IMR-90 (cell line): ENCODE measurements around the gene CERK. TPM values are rescaled to one million over a fixed set of nuclear protein-coding genes. Genes with fewer than 3 reads are reported as not detected.

Source experiments
- ATAC-seq: fragments of 200-7000 bp; cut with Tn5 transposase; 2 replicates; pipeline ENCODE4 v1.9.1; 2020; ENCODE audit warnings: low read depth, mild to moderate bottlenecking, moderate library complexity
- BruUV-seq: library from RNA; stranded (reverse); fragments of 400-500 nt; replicated peaks from 2 replicates; lab custom pipeline; 2021; lab: Mats Ljungman, UMichigan
- CTCF ChIA-PET: fragments of 300-600 bp; formaldehyde crosslinking; extraction: SDS; loops from one replicate; lab custom pipeline; 2021; ENCODE audit warnings: antibody characterized with exemption; lab: Yijun Ruan, JAX
- POLR2A ChIA-PET: fragments of 300-600 bp; sonication (Branson Sonifier 250); formaldehyde crosslinking; loops from one replicate; lab custom pipeline; 2022; ENCODE audit warnings: antibody characterized with exemption; ENCODE audit not compliant: unreplicated experiment; lab: Charles Lee
- DNase-seq: peaks from one replicate; pipeline ENCODE4 v3.0.0; 2013
- H2AFZ ChIP-seq: replicated peaks from 2 replicates; pipeline ENCODE3; 2013; ENCODE audit warnings: low read length, mild to moderate bottlenecking; ENCODE audit not compliant: poor library complexity
- H2AK5ac ChIP-seq: 2 replicates; pipeline ENCODE4 v1.6.1; 2013; ENCODE audit warnings: low read depth, low read length, inconsistent platforms
- H2AK9ac ChIP-seq: replicated peaks from 2 replicates; pipeline ENCODE3; 2013; ENCODE audit warnings: mild to moderate bottlenecking, low read depth, low read length, moderate library complexity; ENCODE audit not compliant: poor library complexity
- H2BK120ac ChIP-seq: 2 replicates; pipeline ENCODE4 v1.6.1; 2013; ENCODE audit warnings: low read depth, low read length, inconsistent platforms
- H2BK15ac ChIP-seq: 3 replicates; pipeline ENCODE4 v1.6.1; 2013; ENCODE audit warnings: low read depth, low read length, inconsistent platforms
- H2BK20ac ChIP-seq: 2 replicates; pipeline ENCODE4 v1.6.1; 2013; ENCODE audit warnings: low read depth, mild to moderate bottlenecking, inconsistent platforms, low read length, moderate library complexity
- H2BK5ac ChIP-seq: 2 replicates; pipeline ENCODE4 v1.6.1; 2013; ENCODE audit warnings: mild to moderate bottlenecking, low read depth, low read length, inconsistent platforms; ENCODE audit not compliant: poor library complexity, severe bottlenecking
- H3K14ac ChIP-seq: replicated peaks from 2 replicates; pipeline ENCODE4 v1.6.1; 2013; ENCODE audit warnings: low read depth, low read length, inconsistent platforms
- H3K18ac ChIP-seq: 2 replicates; pipeline ENCODE4 v1.6.1; 2013; ENCODE audit warnings: low read depth, low read length, control low read depth
- H3K23ac ChIP-seq: 2 replicates; pipeline ENCODE4 v1.6.1; 2013; ENCODE audit warnings: low read depth, low read length, inconsistent platforms
- H3K27ac ChIP-seq: 2 replicates; pipeline ENCODE4 v1.5.1; 2013; ENCODE audit warnings: mild to moderate bottlenecking, control low read depth, low read length; ENCODE audit not compliant: insufficient read depth
- H3K27me3 ChIP-seq: 2 replicates; pipeline ENCODE4 v1.6.1; 2013; ENCODE audit warnings: low read length; ENCODE audit not compliant: control insufficient read depth, insufficient read depth
- H3K36me3 ChIP-seq: 2 replicates; pipeline ENCODE4 v1.6.1; 2013; ENCODE audit warnings: low read length, mixed read lengths; ENCODE audit not compliant: control insufficient read depth, insufficient read depth
- H3K4ac ChIP-seq: 2 replicates; pipeline ENCODE4 v1.6.1; 2013; ENCODE audit warnings: low read depth, low read length, inconsistent platforms
- H3K4me1 ChIP-seq: 2 replicates; pipeline ENCODE4 v1.6.1; 2013; ENCODE audit warnings: low read length, mixed read lengths; ENCODE audit not compliant: control insufficient read depth, insufficient read depth
- H3K4me2 ChIP-seq: 2 replicates; pipeline ENCODE4 v1.6.1; 2013; ENCODE audit warnings: low read depth, mild to moderate bottlenecking, control low read depth, low read length, moderate library complexity
- H3K4me3 ChIP-seq: 2 replicates; pipeline ENCODE4 v1.5.1; 2013; ENCODE audit warnings: low read depth, mild to moderate bottlenecking, control low read depth, low read length, moderate library complexity; ENCODE audit not compliant: insufficient read depth
- H3K56ac ChIP-seq: 2 replicates; pipeline ENCODE4 v1.6.1; 2013; ENCODE audit warnings: low read length, inconsistent platforms; ENCODE audit not compliant: insufficient read depth; ENCODE audit errors: extremely low read depth
- H3K79me1 ChIP-seq, 2 experiments: 2 replicates each; pipeline ENCODE4 v1.6.1; 2013; ENCODE audit warnings: low read length in 2 of 2, inconsistent platforms in 1 of 2, low read depth in 1 of 2
- H3K9ac ChIP-seq: 2 replicates; pipeline ENCODE4 v1.6.1; 2013; ENCODE audit warnings: low read depth, low read length, control low read depth
- H3K9me1 ChIP-seq: 2 replicates; pipeline ENCODE4 v1.6.1; 2013; ENCODE audit warnings: low read length, inconsistent platforms; ENCODE audit not compliant: insufficient read depth
- H3K9me3 ChIP-seq: 2 replicates; pipeline ENCODE4 v1.6.1; 2013; ENCODE audit warnings: low read length; ENCODE audit not compliant: control insufficient read depth, insufficient read depth
- H4K20me1 ChIP-seq: 2 replicates; pipeline ENCODE4 v1.6.1; 2013; ENCODE audit warnings: low read length, inconsistent platforms; ENCODE audit not compliant: insufficient read depth
- H4K5ac ChIP-seq: 2 replicates; pipeline ENCODE4 v1.6.1; 2013; ENCODE audit warnings: mild to moderate bottlenecking, low read depth, low read length, control low read depth
- H4K8ac ChIP-seq, 2 experiments: 2 replicates each; pipeline ENCODE4 v1.6.1; 2013; ENCODE audit warnings: low read depth in 2 of 2, low read length in 2 of 2, control low read depth in 1 of 2, inconsistent platforms in 1 of 2
- H4K91ac ChIP-seq: 2 replicates; pipeline ENCODE4 v1.6.1; 2013; ENCODE audit warnings: low read depth, low read length, inconsistent platforms; ENCODE audit not compliant: insufficient read depth
- BHLHE40 ChIP-seq: fragments of 150-350 bp; IDR thresholded peaks from 2 replicates; pipeline ENCODE4 v1.6.1; 2016; ENCODE audit warnings: mild to moderate bottlenecking, low read depth, low read length
- CEBPB ChIP-seq: IDR thresholded peaks from 2 replicates; pipeline ENCODE4 v1.6.1; 2012; ENCODE audit warnings: low read depth, low read length, improper control_type of control experiment
- ELK1 ChIP-seq: fragments of 150-350 bp; IDR thresholded peaks from 2 replicates; pipeline ENCODE4 v1.6.1; 2016; ENCODE audit warnings: low read depth, mild to moderate bottlenecking, low read length, moderate library complexity, borderline replicate concordance
- MAZ ChIP-seq: IDR thresholded peaks from 2 replicates; pipeline ENCODE4 v1.6.1; 2012; ENCODE audit warnings: low read depth, mild to moderate bottlenecking, low read length, improper control_type of control experiment, moderate library complexity, borderline replicate concordance
- MXI1 ChIP-seq: IDR thresholded peaks from 2 replicates; pipeline ENCODE4 v1.6.1; 2012; ENCODE audit warnings: low read depth, mild to moderate bottlenecking, low read length, moderate library complexity, borderline replicate concordance
- SMC3 ChIP-seq: fragments of 150-350 bp; IDR thresholded peaks from 2 replicates; pipeline ENCODE4 v1.6.1; 2016; ENCODE audit warnings: low read depth, mild to moderate bottlenecking, antibody characterized with exemption, low read length, moderate library complexity
- USF2 ChIP-seq: fragments of 150-350 bp; IDR thresholded peaks from 2 replicates; pipeline ENCODE4 v1.6.1; 2017; ENCODE audit warnings: mild to moderate bottlenecking, antibody characterized with exemption, low read length, low read depth
- WGBS, 2 experiments: methylation state at CpG; one replicate each; pipeline versions ENCODE4 v1.1.5 to v1.1.7; 2013; ENCODE audit warnings: missing lambda C conversion rate in 2 of 2; ENCODE audit not compliant: insufficient read length in 1 of 2; ENCODE audit errors: extremely low coverage in 2 of 2; 5-methylcytosine and 5-hydroxymethylcytosine counted together
- dilution Hi-C: fragments of 300-500 bp; cut with HindIII; formaldehyde crosslinking; loops from one replicate; pipeline ENCODE4 v1.14.3; 2018; ENCODE audit warnings: low sequenced_read_pairs; ENCODE audit not compliant: unreplicated experiment
- in situ Hi-C: fragments of 300-500 bp; cut with MboI; formaldehyde crosslinking; loops from 3 replicates; pipeline ENCODE4 v1.14.3; 2019; ENCODE audit warnings: low sequenced_read_pairs, inconsistent platforms, mixed read lengths
- intact Hi-C: fragments of 100-400 bp; cut with micrococcal nuclease; formaldehyde crosslinking; loops from 2 replicates; pipeline ENCODE4 v1.10.0; 2022
- polyA plus RNA-seq, 3 experiments: library from polyadenylated mRNA; depleted of rRNA; stranded (reverse); fragments of >200 nt; gene quantifications; 2 replicates each; pipeline ENCODE4 v1.2.3, GENCODE V29; 2012; ENCODE audit warnings: low replicate concordance in 1 of 3
- total RNA-seq: library from RNA; depleted of rRNA; stranded (reverse); fragments of >200 nt; gene quantifications from 2 replicates; pipeline ENCODE4 v1.2.3, GENCODE V29; 2012

CERK gene
- total and polyA plus RNA-seq, 2 of the 4 experiments (the other 2 are of a cell fraction): 25.3 to 38.7 TPM

GRCh38 chr22:46651316-46651715, 86.7 kb downstream of the CERK start:
- TF ChIP-seq MAZ: no peak
- TF ChIP-seq MXI1: no peak
- TF ChIP-seq BHLHE40: no peak
- TF ChIP-seq CEBPB: no peak
- TF ChIP-seq USF2: no peak
- no peak for TF ChIP-seq SMC3
- no peak for TF ChIP-seq ELK1
- Histone ChIP-seq H2AFZ (no peak overlapping the region), H3K9me3 (no peaks in the 10 kb centered on the region), H3K18ac (no peak overlapping the region; the same call in 1 of the 2 replicates), H3K4me1 (peaks cover 25% of the 10 kb centered on the region), H3K56ac (no peak overlapping the region), H2BK120ac (0 out of 2 replicates have a peak overlapping the region, but pooled peaks have one; percentile 15), H3K27me3 (no peaks in the 10 kb centered on the region), H3K4me3 (no peak overlapping the region), H4K20me1 (peaks cover 15% of the 10 kb centered on the region), H4K5ac (no peak overlapping the region), H3K9me1 (peaks cover 6% of the 10 kb centered on the region; the same call in 1 of the 2 replicates), H3K36me3 (peaks cover 2% of the 10 kb centered on the region; the same call in 1 of the 2 replicates), H3K14ac (no peak overlapping the region), H2AK9ac (peak overlapping the region; percentile 65), H3K79me1 (peaks cover 2 to 3% of the 10 kb centered on the region in 2 experiments; a peak in 1 of 4 replicates), H4K91ac (no peak overlapping the region; the same call in 1 of the 2 replicates), H2BK5ac (no peak overlapping the region), H4K8ac (no peak overlapping the region), H3K4ac (no peak overlapping the region), H3K9ac (no peak overlapping the region), H2BK20ac (no peak overlapping the region), H2BK15ac (no peak overlapping the region), H3K23ac (no peak overlapping the region), H3K4me2 (no peak overlapping the region; the same call in 1 of the 2 replicates), H2AK5ac (peak overlapping the region; percentile 56), H3K27ac (no peak overlapping the region)
- intact Hi-C loops (no loop called here), in situ Hi-C loops (no loop called here), dilution Hi-C loops (no loop called here)
- DNase-seq (no peak), ATAC-seq (no peak)
- no TSS peak for BruUV-seq
- WGBS, 2 experiments: 92% methylated on average over 14 of the region's 16 CpGs; no CpG with 5 or more reads in 1 of the 2 experiments
- CTCF ChIA-PET: no interaction called here
- POLR2A ChIA-PET: no interaction called here
